22Rv1 (cell line): Measurements from ENCODE around the gene ANGPTL4.

Experiments
- ZFX ChIP-seq: fragments of 450-650 bp; IDR thresholded peaks from 2 replicates; pipeline ENCODE4 v1.6.1; 2017; ENCODE audit warnings: antibody characterized with exemption, borderline replicate concordance
- TF ChIP-seq, protein P1 (sequence below): fragments of 450-650 bp; IDR thresholded peaks from 2 replicates; pipeline ENCODE4 v1.5.1; 2017; ENCODE audit warnings: mild to moderate bottlenecking

DNA sequence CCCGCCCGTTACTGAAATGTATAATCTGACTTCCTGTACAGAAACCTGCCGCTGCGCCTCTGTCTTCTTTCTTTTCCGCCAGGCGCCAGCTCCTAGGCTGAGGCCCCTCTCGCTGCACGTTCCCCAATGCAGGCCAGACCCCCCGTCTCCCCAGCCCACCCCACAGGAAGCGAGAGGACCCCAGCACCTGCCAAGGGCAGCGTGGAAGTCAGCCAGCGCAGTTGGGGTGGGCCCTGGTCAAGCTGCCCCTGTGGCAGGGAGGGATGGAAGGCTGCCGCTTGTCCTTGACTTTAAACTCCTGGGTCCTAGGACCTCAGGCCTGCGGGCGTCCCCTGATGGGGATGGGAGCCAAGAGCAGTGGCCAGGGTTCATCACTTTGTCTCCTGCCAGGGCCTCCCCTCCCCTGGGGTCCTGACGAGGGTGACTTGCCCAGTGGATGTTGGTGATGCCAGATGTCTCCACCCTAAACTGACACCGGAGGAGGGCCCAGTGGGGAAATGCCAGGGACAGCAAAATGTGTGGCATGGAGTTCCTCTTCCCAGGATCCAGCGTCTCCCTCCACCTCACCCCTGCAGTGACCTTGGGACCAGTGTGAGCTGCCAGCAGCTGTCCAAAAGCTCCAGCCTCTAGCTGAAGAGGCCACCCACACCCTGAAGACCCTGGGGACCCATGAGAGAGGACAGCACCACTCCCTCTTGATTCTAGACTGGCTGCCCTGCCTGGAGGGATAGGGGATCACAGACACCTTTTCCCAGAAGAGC is 40.6 kb downstream of the ANGPTL4 start:
- TF ChIP-seq, protein P1, sequence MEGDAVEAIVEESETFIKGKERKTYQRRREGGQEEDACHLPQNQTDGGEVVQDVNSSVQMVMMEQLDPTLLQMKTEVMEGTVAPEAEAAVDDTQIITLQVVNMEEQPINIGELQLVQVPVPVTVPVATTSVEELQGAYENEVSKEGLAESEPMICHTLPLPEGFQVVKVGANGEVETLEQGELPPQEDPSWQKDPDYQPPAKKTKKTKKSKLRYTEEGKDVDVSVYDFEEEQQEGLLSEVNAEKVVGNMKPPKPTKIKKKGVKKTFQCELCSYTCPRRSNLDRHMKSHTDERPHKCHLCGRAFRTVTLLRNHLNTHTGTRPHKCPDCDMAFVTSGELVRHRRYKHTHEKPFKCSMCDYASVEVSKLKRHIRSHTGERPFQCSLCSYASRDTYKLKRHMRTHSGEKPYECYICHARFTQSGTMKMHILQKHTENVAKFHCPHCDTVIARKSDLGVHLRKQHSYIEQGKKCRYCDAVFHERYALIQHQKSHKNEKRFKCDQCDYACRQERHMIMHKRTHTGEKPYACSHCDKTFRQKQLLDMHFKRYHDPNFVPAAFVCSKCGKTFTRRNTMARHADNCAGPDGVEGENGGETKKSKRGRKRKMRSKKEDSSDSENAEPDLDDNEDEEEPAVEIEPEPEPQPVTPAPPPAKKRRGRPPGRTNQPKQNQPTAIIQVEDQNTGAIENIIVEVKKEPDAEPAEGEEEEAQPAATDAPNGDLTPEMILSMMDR, result no peak
- no peak for TF ChIP-seq ZFX
